Astrocyte (in vitro differentiated cells and primary cell): ENCODE data around the gene MTRFR. TPM values are rescaled to one million over a fixed set of nuclear protein-coding genes. Genes with fewer than 3 reads are reported as not detected.

ENCODE experiments used
- DNase-seq: peaks from one replicate; pipeline ENCODE4 v3.0.0-alpha.2; 2010; ENCODE audit warnings: low read depth
- FAIRE-seq: peaks from 2 replicates; lab custom pipeline; 2011; peaks lifted over from hg19 to GRCh38; lab: Jason Lieb, UNC
- H2AFZ ChIP-seq: 2 replicates; pipeline ENCODE4 v1.6.0; 2012; ENCODE audit warnings: low read depth, low read length, inconsistent platforms
- H3K27ac ChIP-seq: 2 replicates; pipeline ENCODE4 v1.5.1; 2011; ENCODE audit warnings: low read depth, low read length, inconsistent platforms
- H3K27me3 ChIP-seq: 2 replicates; pipeline ENCODE4 v1.6.0; 2011; ENCODE audit warnings: low read length, inconsistent platforms; ENCODE audit not compliant: insufficient read depth
- H3K36me3 ChIP-seq: 2 replicates; pipeline ENCODE4 v1.5.1; 2011; ENCODE audit warnings: low read length, inconsistent platforms; ENCODE audit not compliant: insufficient read depth
- H3K4me1 ChIP-seq: 2 replicates; pipeline ENCODE4 v1.5.1; 2011; ENCODE audit warnings: low read length, inconsistent platforms; ENCODE audit not compliant: insufficient read depth
- H3K4me2 ChIP-seq: 2 replicates; pipeline ENCODE4 v1.6.0; 2012; ENCODE audit warnings: low read length, inconsistent platforms
- H3K4me3 ChIP-seq: 2 replicates; pipeline ENCODE4 v1.5.1; 2011; ENCODE audit warnings: low read depth, mild to moderate bottlenecking, low read length, inconsistent platforms; ENCODE audit not compliant: insufficient read depth
- H3K79me2 ChIP-seq: 2 replicates; pipeline ENCODE4 v1.6.0; 2012; ENCODE audit warnings: mild to moderate bottlenecking, low read length, inconsistent platforms; ENCODE audit not compliant: insufficient read depth
- H3K9ac ChIP-seq: 2 replicates; pipeline ENCODE4 v1.6.0; 2012; ENCODE audit warnings: mild to moderate bottlenecking, low read length, inconsistent platforms
- H3K9me3 ChIP-seq: 2 replicates; pipeline ENCODE4 v1.5.1; 2012; ENCODE audit warnings: low read depth, mild to moderate bottlenecking, low read length, inconsistent platforms; ENCODE audit not compliant: insufficient read depth
- H4K20me1 ChIP-seq: 2 replicates; pipeline ENCODE4 v1.6.0; 2012; ENCODE audit warnings: low read length, inconsistent platforms; ENCODE audit not compliant: insufficient read depth
- H3K27ac Mint-ChIP-seq: one replicate; pipeline ENCODE4 v1.8.0; 2021; ENCODE audit warnings: mild to moderate bottlenecking, mixed read lengths; ENCODE audit not compliant: unreplicated experiment
- H3K27me3 Mint-ChIP-seq: one replicate; pipeline ENCODE4 v1.8.0; 2021; ENCODE audit warnings: low read depth, mixed read lengths; ENCODE audit not compliant: unreplicated experiment
- H3K36me3 Mint-ChIP-seq: one replicate; pipeline ENCODE4 v1.8.0; 2021; ENCODE audit warnings: low read depth, mixed read lengths; ENCODE audit not compliant: unreplicated experiment
- H3K4me1 Mint-ChIP-seq: one replicate; pipeline ENCODE4 v1.8.0; 2021; ENCODE audit warnings: low read depth, mixed read lengths; ENCODE audit not compliant: unreplicated experiment
- H3K4me3 Mint-ChIP-seq: one replicate; pipeline ENCODE4 v1.8.0; 2021; ENCODE audit warnings: mild to moderate bottlenecking, moderate library complexity, mixed read lengths; ENCODE audit not compliant: unreplicated experiment
- H3K9me3 Mint-ChIP-seq: one replicate; pipeline ENCODE4 v1.8.0; 2021; ENCODE audit warnings: mild to moderate bottlenecking, mixed read lengths; ENCODE audit not compliant: unreplicated experiment
- EZH2 ChIP-seq: IDR thresholded peaks from 2 replicates; pipeline ENCODE4 v1.6.1; 2012; ENCODE audit warnings: mild to moderate bottlenecking, low read length, inconsistent platforms; ENCODE audit not compliant: insufficient read depth
- total RNA-seq: library from RNA; stranded (reverse); gene quantifications from 2 replicates; pipeline ENCODE4 v1.2.1, GENCODE V29; 2021
- TF ChIP-seq, protein P1 (sequence below): IDR thresholded peaks from 2 replicates; pipeline ENCODE4 v1.5.1; 2011; ENCODE audit warnings: low read depth, mild to moderate bottlenecking, inconsistent platforms, low read length, moderate library complexity; ENCODE audit not compliant: insufficient read depth

MTRFR gene
- total RNA-seq, 1 donor from 2014 or later: 12.4 TPM

- Histone ChIP-seq H3K4me3 (no peak overlapping the region), H3K4me2 (no peak overlapping the region), H3K9ac (no peak overlapping the region), H3K4me1 (no peaks in the 10 kb centered on the region), H4K20me1 (peaks cover 10% of the 10 kb centered on the region), H3K9me3 (no peaks in the 10 kb centered on the region), H3K27me3 (no peaks in the 10 kb centered on the region), H3K36me3 (peaks cover 24% of the 10 kb centered on the region), H3K79me2 (no peaks in the 10 kb centered on the region), H2AFZ (no peak overlapping the region), H3K27ac (no peak overlapping the region)
- FAIRE-seq (no peak), DNase-seq (no peak)
- Mint-ChIP-seq H3K27ac (no peak overlapping the region), H3K4me1 (no peaks in the 10 kb centered on the region), H3K4me3 (no peak overlapping the region), H3K36me3 (peaks cover 3% of the 10 kb centered on the region), H3K27me3 (no peaks in the 10 kb centered on the region), H3K9me3 (no peaks in the 10 kb centered on the region)
- no peak for TF ChIP-seq EZH2
- TF ChIP-seq, protein P1, sequence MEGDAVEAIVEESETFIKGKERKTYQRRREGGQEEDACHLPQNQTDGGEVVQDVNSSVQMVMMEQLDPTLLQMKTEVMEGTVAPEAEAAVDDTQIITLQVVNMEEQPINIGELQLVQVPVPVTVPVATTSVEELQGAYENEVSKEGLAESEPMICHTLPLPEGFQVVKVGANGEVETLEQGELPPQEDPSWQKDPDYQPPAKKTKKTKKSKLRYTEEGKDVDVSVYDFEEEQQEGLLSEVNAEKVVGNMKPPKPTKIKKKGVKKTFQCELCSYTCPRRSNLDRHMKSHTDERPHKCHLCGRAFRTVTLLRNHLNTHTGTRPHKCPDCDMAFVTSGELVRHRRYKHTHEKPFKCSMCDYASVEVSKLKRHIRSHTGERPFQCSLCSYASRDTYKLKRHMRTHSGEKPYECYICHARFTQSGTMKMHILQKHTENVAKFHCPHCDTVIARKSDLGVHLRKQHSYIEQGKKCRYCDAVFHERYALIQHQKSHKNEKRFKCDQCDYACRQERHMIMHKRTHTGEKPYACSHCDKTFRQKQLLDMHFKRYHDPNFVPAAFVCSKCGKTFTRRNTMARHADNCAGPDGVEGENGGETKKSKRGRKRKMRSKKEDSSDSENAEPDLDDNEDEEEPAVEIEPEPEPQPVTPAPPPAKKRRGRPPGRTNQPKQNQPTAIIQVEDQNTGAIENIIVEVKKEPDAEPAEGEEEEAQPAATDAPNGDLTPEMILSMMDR: no peak
These were observed 56.7 kb downstream of the MTRFR start for GRCh38 chr12:123289911-123290310.

DNA sequence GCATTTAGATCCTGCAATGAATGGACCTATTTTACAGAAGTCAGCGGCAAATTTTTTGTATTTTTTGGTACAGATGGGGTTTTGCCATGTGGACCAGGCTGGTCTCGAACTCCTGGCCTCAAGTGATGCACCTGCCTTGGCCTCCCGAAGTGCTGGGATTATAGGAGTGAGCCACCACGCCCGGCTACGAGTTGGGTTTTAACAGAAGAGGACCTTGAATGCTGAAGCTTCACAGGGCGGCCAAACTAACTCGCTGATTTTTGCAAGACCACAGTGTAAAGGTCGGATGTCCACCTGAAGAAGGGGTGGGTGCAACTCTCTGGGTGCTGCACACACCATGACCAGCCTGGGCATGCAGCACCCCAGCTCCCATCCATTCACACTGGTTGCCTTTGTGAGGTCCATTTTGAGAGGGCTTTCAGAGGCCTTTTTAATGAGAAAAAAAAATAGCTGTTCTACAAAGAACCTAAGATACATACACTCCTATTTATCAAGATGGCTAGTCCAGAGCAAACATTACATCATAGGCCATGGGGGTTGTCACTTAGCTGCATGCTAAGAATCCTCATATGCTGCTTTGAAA, 60.0 kb downstream of the MTRFR start:
- Histone ChIP-seq H4K20me1 (peaks cover 10% of the 10 kb centered on the region), H3K4me2 (no peak overlapping the region), H3K27me3 (no peaks in the 10 kb centered on the region), H3K9me3 (no peaks in the 10 kb centered on the region), H3K4me1 (no peaks in the 10 kb centered on the region), H3K79me2 (no peaks in the 10 kb centered on the region), H3K9ac (no peak overlapping the region), H3K36me3 (peaks cover 47% of the 10 kb centered on the region), H3K27ac (no peak overlapping the region), H3K4me3 (no peak overlapping the region), H2AFZ (no peak overlapping the region)
- Mint-ChIP-seq H3K27me3 (no peaks in the 10 kb centered on the region), H3K4me1 (no peaks in the 10 kb centered on the region), H3K36me3 (no peaks in the 10 kb centered on the region), H3K27ac (no peak overlapping the region), H3K9me3 (no peaks in the 10 kb centered on the region), H3K4me3 (no peak overlapping the region)
- TF ChIP-seq, protein P1: no peak
- TF ChIP-seq EZH2: no peak
- FAIRE-seq (no peak), DNase-seq (no peak)

DNA sequence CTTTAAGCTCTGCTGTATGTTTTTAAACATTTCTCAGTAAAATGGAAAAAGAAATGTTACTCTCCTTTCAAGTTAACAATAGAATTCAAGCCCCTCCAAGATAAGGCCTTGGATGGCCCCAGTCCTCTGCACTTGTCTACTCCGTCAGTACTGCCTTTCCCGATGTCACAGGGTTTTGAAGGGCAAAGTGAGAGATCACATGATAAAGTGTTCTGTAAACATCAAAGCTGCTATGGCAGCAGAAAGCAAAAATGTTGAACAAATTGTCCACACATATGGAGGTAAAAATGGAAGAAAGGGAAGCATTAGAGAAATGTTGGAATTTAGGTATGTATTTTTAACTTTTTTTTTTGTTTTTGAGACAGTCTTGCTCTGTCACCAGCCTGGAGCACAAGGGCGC, 71.9 kb downstream of the MTRFR start:
- DNase-seq: no peak
- peaks cover 56% of the 10 kb centered on the region for H3K36me3 ChIP-seq
- TF ChIP-seq EZH2: no peak
- TF ChIP-seq, protein P1: no peak
- H3K9me3 ChIP-seq: no peaks in the 10 kb centered on the region
- H3K4me3 ChIP-seq: no peak overlapping the region
- no peak overlapping the region for H2AFZ ChIP-seq
- H3K27ac ChIP-seq: no peak overlapping the region
- no peaks in the 10 kb centered on the region for H3K79me2 ChIP-seq
- Mint-ChIP-seq H3K27me3 (no peaks in the 10 kb centered on the region), H3K4me1 (no peaks in the 10 kb centered on the region), H3K4me3 (no peak overlapping the region), H3K9me3 (no peaks in the 10 kb centered on the region), H3K36me3 (peaks cover 21% of the 10 kb centered on the region), H3K27ac (no peak overlapping the region)
- no peaks in the 10 kb centered on the region for H3K4me1 ChIP-seq
- peaks cover 4% of the 10 kb centered on the region for H4K20me1 ChIP-seq
- no peaks in the 10 kb centered on the region for H3K27me3 ChIP-seq
- no peak overlapping the region for H3K9ac ChIP-seq
- no peak overlapping the region for H3K4me2 ChIP-seq
- no peak for FAIRE-seq
